GM18868 (cell line): ENCODE data around the gene SMIM29.

ENCODE experiments used
- ATAC-seq: cut with Tn5 transposase; IDR thresholded peaks from one replicate; pipeline ENCODE4 v1.9.1; 2021; ENCODE audit warnings: mild to moderate bottlenecking, moderate library complexity; ENCODE audit not compliant: unreplicated experiment

SMIM29 gene

DNA sequence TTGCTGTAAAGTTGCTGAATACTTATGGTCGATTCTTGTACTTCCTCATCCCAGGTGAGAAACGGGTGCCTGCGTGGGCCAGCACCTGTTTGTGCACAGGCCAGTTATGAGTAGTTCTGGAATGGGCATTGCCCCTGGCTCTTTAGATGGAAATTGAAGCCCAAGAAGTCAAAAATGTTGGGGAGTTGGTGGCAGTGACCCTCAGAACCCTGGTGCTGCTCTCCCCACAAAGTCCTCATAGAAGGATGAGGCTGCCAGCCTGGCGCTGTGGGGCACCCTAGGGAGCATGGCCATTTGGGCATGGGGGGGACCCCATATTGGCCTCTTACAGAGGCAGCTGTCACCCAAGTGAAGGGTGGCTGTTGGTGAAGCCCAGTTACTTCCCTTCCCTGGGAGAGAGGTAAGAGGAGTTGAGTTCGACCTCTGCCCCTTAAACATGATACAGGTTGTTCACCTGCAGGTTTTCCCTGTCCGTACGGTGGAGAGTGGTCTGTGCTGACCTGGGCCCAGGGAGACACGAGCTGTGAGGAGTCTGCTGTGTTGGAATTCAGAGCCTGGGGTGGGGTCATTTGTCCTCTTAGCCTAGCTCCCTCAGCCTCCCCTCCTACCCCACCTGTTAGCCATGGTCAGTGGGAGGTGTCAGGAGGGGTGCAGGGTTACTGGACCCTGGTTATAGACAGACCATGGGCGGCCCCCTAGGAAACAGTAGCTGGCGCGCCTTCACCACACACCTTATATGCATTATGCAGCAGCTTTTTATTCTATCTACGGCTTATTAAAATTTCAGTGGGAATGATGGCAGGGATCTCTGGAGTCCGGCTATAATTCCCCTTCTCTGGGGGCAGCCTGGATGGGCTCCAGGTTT is 7.2 kb downstream of the SMIM29 start:
- ATAC-seq: no peak

GRCh38 chr6:34240329-34241248 is 8.2 kb downstream of the SMIM29 start:
- no peak for ATAC-seq

DNA sequence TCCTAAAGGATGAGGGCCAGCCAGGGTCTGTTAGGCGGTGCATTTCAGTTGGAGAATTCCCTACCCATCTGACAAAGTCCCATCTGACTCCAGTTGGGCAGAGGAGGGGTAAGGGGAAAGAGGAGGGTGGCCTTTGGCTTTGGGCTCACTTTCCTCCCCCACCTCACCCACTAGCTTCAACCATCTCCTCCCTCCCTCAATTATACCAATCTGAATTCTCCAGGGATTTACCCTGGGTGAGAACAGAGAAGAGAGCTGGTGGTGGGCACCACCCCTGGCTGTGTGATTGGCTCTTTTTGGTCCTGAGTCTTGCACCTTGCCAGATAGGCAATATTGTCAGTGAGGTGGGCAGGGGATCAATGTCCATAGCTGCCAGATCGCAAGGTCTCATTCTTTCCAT is 8.9 kb downstream of the SMIM29 start:
- no peak for ATAC-seq

- no peak for ATAC-seq
Measured at GRCh38 chr6:34239500-34239825, 9.3 kb downstream of the SMIM29 start.

GRCh38 chr6:34238585-34239499 is 10.0 kb downstream of the SMIM29 start:
- ATAC-seq: no peak

GRCh38 chr6:34237722-34238584 is 10.9 kb downstream of the SMIM29 start:
- ATAC-seq: no peak

DNA sequence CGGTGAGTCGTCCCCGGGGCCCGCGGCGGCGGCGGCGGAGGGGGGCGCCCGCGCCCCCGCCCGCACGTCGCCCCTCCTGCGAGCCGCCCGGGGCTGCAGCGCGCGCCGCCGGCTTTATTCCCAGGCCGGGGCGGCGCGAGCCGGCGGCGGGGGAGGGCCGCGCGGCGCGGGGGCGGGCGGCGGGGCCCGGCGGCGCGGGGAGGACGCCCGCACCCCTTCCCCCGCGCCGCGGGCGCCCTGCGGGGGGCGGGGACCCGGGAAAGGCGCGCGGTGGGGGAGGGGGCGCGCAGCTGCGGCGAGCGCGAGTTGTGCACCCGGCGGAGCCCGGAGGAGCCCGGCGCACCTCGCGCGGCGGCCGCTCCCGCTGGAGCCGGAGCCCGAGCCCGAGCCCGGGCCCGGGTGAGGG is 11.5 kb downstream of the SMIM29 start:
- ATAC-seq: peak; percentile 5

DNA sequence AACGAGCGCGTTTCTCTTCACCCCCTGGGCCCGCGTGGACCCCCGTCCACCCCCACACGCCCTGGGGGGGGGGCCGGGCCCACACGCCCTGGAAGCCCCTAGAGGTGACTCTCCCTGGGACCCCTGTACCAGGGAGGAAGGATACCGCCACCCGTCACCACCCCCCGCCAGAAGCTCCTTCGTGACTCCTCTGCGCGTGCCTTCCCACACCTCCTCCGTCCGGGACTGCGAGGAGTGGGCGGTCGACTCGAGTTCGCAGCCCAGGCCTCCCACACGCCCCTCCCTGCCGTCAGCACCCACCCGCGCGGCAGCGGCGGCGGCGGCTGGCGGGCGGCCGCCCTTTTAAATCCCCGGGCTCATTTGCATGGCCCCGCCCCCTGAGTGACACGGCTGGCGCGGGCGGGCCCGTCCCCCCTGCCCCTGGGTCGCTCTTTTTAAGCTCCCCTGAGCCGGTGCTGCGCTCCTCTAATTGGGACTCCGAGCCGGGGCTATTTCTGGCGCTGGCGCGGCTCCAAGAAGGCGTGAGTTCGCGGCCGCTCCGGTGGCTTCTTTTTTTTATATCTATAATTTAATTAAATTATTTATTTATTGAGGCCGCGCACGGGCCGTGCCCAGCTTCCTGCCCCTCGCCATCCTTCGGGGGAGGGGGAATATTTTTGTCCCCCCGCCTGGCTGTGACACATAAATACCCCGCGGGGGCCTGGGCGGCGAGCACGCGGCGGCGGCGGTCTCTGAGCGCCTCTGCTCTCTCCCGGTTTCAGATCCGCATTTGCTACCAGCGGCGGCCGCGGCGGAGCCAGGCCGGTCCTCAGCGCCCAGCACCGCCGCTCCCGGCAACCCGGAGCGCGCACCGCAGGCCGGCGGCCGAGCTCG is 12.1 kb downstream of the SMIM29 start, which contains the start of gene HMGA1:
Gene HMGA1, plus strand, starts transcription at position 431 of the 873 bp plus-strand sequence. CDS start 3,908 bp downstream, outside the sequence.
- ATAC-seq: peak; percentile 68

- ATAC-seq: no peak
Measured at GRCh38 chr6:34236131-34236442, 12.7 kb downstream of the SMIM29 start.

- ATAC-seq: no peak
Measured at GRCh38 chr6:34235307-34236130, 13.3 kb downstream of the SMIM29 start.

- ATAC-seq: no peak
Measured at GRCh38 chr6:34234667-34235306, 14.0 kb downstream of the SMIM29 start.

- ATAC-seq: no peak
Measured at GRCh38 chr6:34233867-34234266, 14.9 kb downstream of the SMIM29 start.

GRCh38 chr6:34232901-34233300 is 15.9 kb downstream of the SMIM29 start:
- ATAC-seq: no peak

GRCh38 chr6:34231566-34232336 is 17.1 kb downstream of the SMIM29 start:
- ATAC-seq: no peak

GRCh38 chr6:34230653-34231371 is 18.0 kb downstream of the SMIM29 start:
- no peak for ATAC-seq

DNA sequence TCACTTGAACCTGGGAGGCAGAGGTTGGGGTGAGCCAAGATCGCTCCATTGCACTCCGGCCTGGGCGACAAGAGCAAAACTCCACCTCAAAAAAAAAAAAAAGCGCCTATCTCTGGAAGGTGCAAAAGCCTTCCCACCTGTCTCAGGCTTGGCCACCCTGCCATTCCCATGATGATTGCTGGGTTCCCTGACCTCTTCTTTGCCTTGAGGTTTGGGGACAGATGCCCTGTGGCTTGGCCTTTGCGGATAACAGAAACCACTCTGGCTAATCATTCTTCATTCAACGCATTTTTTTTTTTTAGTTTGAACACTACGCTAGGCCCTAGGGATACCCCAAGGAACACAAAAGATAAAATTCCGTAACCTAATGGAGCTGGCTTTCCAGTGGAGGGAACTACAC is 18.9 kb downstream of the SMIM29 start:
- no peak for ATAC-seq
